Spleen (tissue), 11 donors: ENCODE measurements around the gene CCDC117. TPM values are rescaled to one million over a fixed set of nuclear protein-coding genes. Genes with fewer than 3 reads are reported as not detected.

ENCODE experiments used
- DNase-seq: peaks from one replicate; pipeline ENCODE4 v3.0.0-alpha.2; 2020
- H3K27ac ChIP-seq, 8 donors: fragments of 200-600 bp; sonication (generic) in 7 of 8; 1 replicate in 4 of 8; 2 replicates in 4 of 8; pipeline versions ENCODE4 v1.5.0 to v1.8.0; 2016 to 2021; ENCODE audit warnings: inconsistent platforms in 4 of 8, mild to moderate bottlenecking in 4 of 8, moderate library complexity in 1 of 8
- H3K27me3 ChIP-seq, 7 donors: fragments of 200-600 bp; sonication (generic) in 6 of 7; replicated peaks in 1 of 7; 1 replicate in 4 of 7; 2 replicates in 3 of 7; pipeline versions ENCODE4 v1.5.0 to v1.8.0; 2016 to 2021; ENCODE audit warnings: inconsistent platforms in 3 of 7, mild to moderate bottlenecking in 1 of 7
- H3K36me3 ChIP-seq, 6 donors: fragments of 200-600 bp; sonication (generic) in 5 of 6; 1 replicate in 4 of 6; 2 replicates in 2 of 6; pipeline versions ENCODE4 v1.5.0 to v1.8.0; 2016 to 2021; ENCODE audit warnings: inconsistent platforms in 2 of 6
- H3K4me1 ChIP-seq, 6 donors: fragments of 200-600 bp; sonication (generic) in 5 of 6; 1 replicate in 3 of 6; 2 replicates in 3 of 6; pipeline versions ENCODE4 v1.5.0 to v1.8.0; 2016 to 2021; ENCODE audit warnings: inconsistent platforms in 3 of 6
- H3K4me3 ChIP-seq, 8 donors: fragments of 200-600 bp; sonication (generic) in 7 of 8; 1 replicate in 4 of 8; 2 replicates in 4 of 8; pipeline versions ENCODE4 v1.5.0 to v1.8.0; 2016 to 2021; ENCODE audit warnings: inconsistent platforms in 4 of 8, mild to moderate bottlenecking in 4 of 8, moderate library complexity in 2 of 8
- H3K9me3 ChIP-seq, 8 donors: fragments of 200-600 bp; sonication (generic) in 7 of 8; 1 replicate in 4 of 8; 2 replicates in 4 of 8; pipeline versions ENCODE4 v1.5.0 to v1.8.0; 2016 to 2021; ENCODE audit warnings: inconsistent platforms in 4 of 8
- CTCF ChIP-seq, 11 experiments: fragments of 200-600 bp in 7 of 11; fragments of 450-650 bp in 4 of 11; sonication (generic) in 4 of 11; IDR thresholded peaks in 8 of 11; conservative IDR thresholded peaks in 3 of 11; 1 replicate in 7 of 11; 2 replicates in 4 of 11; pipeline versions ENCODE4 v1.4.0 to v1.8.0; 2016 to 2021; ENCODE audit warnings: antibody characterized with exemption in 11 of 11, inconsistent platforms in 4 of 11, mild to moderate bottlenecking in 1 of 11
- POLR2AphosphoS5 ChIP-seq, 3 donors: sonication (generic); formaldehyde crosslinking; IDR thresholded peaks; one replicate each; pipeline ENCODE4 v1.5.1; 2017; ENCODE audit warnings: antibody characterized with exemption in 3 of 3
- WGBS, 5 donors: extraction: QIAGEN DNeasy Blood & Tissue Kit in 3 of 5; methylation state at CpG; one replicate each; pipeline versions ENCODE4 v1.1.5 to v1.1.7; 2013 to 2018; 5-methylcytosine and 5-hydroxymethylcytosine counted together
- intact Hi-C: fragments of 100-400 bp; cut with DNase I; formaldehyde crosslinking; loops from one replicate; pipeline ENCODE4 v1.15.0; 2023; ENCODE audit warnings: low total_unique reads
- polyA plus RNA-seq, 3 donors: library from polyadenylated mRNA; stranded (reverse); fragments of 200-250 nt; gene quantifications; one replicate each; pipeline ENCODE4 v1.2.1, GENCODE V29; 2013
- total RNA-seq, 7 donors: library from RNA; depleted of rRNA in 3 of 7; stranded (reverse); fragments of >200 nt in 3 of 7; fragmentation: NEBNext Ultra II Directional in 4 of 7; extraction: Animal tissue kit (Norgen Biotek cat#: 25700) in 4 of 7; gene quantifications; one replicate each; pipeline versions ENCODE4 v1.1.0 to v1.2.1, GENCODE V29; 2016 to 2021
- donor health status: healthy with polysubstance abuse.
- donor health status: DM: no; HTN: no; CAD: no; lungs with moderate emphysema.
- donor health status: DM: no; HTN: no; CAD: no.
- donor health status: Bipolar disorder and iron deficiency.
- donor health status: healthy.
- donor health status: DM: no; HTN: no; CAD: no.
- donor health status: DM: yes; HTN: yes; CAD: no.

Gene CCDC117
- total and polyA plus RNA-seq, 10 donors = 6.6 to 33.0 (median 19.0) TPM

GRCh38 chr22:28792491-28793383 lies 20.2 kb downstream of the CCDC117 start:
- intact Hi-C loops = no loop called here
- Histone ChIP-seq H3K9me3 (no peaks in the 10 kb centered on the region), H3K4me3 (no peak overlapping the region), H3K27ac (peak overlapping the region in 7 of 8 donors; percentile 3 to 80 (median 45)), H3K4me1 (peaks cover 32 to 89% (median 73%) of the 10 kb centered on the region in 6 donors), H3K36me3 (peaks cover 0 to 77% (median 50%) of the 10 kb centered on the region in 6 donors), H3K27me3 (no peaks in the 10 kb centered on the region)
- TF ChIP-seq POLR2AphosphoS5 (IDR thresholded peaks at IDR 0.05) = peak in 2 of 3 donors; percentile 36 to 49
- TF ChIP-seq CTCF (IDR thresholded peaks at IDR 0.05 in 8 of 11, conservative IDR thresholded peaks at IDR 0.05 in 3 of 11) = no peak
- WGBS, 5 donors = 70 to 76% (median 72%) methylated on average over 15 of the region's 15 CpGs
- DNase-seq = peak; percentile 49

- H3K4me1 ChIP-seq = peaks cover 38 to 95% (median 86%) of the 10 kb centered on the region in 6 donors
- TF ChIP-seq POLR2AphosphoS5 (IDR thresholded peaks at IDR 0.05) (peak in 1 of 3 donors; percentile 2), CTCF (IDR thresholded peaks at IDR 0.05 in 8 of 11, conservative IDR thresholded peaks at IDR 0.05 in 3 of 11) (no peak)
Measured at GRCh38 chr22:28793976-28794584, 21.6 kb downstream of the CCDC117 start.

GRCh38 chr22:28795071-28795693 lies 22.7 kb downstream of the CCDC117 start:
- intact Hi-C loops = no loop called here
- DNase-seq = no peak
- Histone ChIP-seq H3K27me3 (no peaks in the 10 kb centered on the region), H3K4me1 (peaks cover 38 to 97% (median 87%) of the 10 kb centered on the region in 6 donors), H3K9me3 (no peaks in the 10 kb centered on the region), H3K4me3 (peak overlapping the region in 1 of 8 donors; percentile 97), H3K27ac (peak overlapping the region in 3 of 8 donors; percentile 15 to 65 (median 29)), H3K36me3 (peaks cover 0 to 67% (median 46%) of the 10 kb centered on the region in 6 donors)
- peak in 1 of 3 donors; percentile 59 for TF ChIP-seq POLR2AphosphoS5 (IDR thresholded peaks at IDR 0.05)
- no peak for TF ChIP-seq CTCF (IDR thresholded peaks at IDR 0.05 in 8 of 11, conservative IDR thresholded peaks at IDR 0.05 in 3 of 11)
- 69 to 83% (median 77%) methylated on average over 6 of the region's 6 CpGs for WGBS, 5 donors

More at GRCh38 chr22:28793976-28794584, 21.6 kb downstream of the CCDC117 start:
- Histone ChIP-seq H3K27ac (peak overlapping the region in 2 of 8 donors; percentile 8 to 26), H3K4me3 (no peak overlapping the region), H3K9me3 (no peaks in the 10 kb centered on the region), H3K36me3 (peaks cover 0 to 76% (median 49%) of the 10 kb centered on the region in 6 donors), H3K27me3 (no peaks in the 10 kb centered on the region)
- intact Hi-C loops = no loop called here
- DNase-seq = no peak
- 78 to 87% (median 80%) methylated on average over 4 of the region's 4 CpGs for WGBS, 5 donors
